ENCODE measurements around the gene MAPRE2.

The MAPRE2 gene

DNA sequence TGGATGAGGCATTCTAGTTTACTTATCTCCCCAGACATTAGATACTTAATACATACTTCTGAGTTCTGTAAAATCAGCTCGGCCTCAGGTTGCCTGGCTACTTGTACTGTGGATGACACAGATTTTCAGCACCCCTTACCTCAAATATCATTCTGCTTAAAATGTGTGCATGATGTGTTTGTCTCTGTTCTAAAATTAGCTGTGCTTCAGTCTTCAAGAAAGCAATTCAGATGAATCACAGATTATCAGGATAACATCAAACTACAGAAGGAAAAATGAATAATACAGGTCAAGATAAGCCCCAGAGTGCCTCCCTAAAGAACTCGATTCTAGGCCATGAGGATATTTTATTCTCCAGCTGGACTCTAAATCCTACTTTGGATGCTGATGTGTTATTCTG lies 21.3 kb upstream of the MAPRE2 start:
- Histone ChIP-seq H3K4me1 (ENCODE audit: control insufficient read depth, insufficient read depth, low read length) (peaks cover 11% of the 10 kb centered on the region), H3K4me3 (ENCODE audit: low read length) (no peak overlapping the region), H3K27me3 (replicated peaks; ENCODE audit: control insufficient read depth, insufficient read depth, low read length) (no peaks in the 10 kb centered on the region), H3K9ac (ENCODE audit: low read length) (no peak overlapping the region), H3K36me3 (ENCODE audit: control insufficient read depth, insufficient read depth, low read length, severe bottlenecking) (no peaks in the 10 kb centered on the region), H3K9me3 (ENCODE audit: control insufficient read depth, low read length) (no peaks in the 10 kb centered on the region)
- no peak for DNase-seq (ENCODE audit: low read depth)

DNA sequence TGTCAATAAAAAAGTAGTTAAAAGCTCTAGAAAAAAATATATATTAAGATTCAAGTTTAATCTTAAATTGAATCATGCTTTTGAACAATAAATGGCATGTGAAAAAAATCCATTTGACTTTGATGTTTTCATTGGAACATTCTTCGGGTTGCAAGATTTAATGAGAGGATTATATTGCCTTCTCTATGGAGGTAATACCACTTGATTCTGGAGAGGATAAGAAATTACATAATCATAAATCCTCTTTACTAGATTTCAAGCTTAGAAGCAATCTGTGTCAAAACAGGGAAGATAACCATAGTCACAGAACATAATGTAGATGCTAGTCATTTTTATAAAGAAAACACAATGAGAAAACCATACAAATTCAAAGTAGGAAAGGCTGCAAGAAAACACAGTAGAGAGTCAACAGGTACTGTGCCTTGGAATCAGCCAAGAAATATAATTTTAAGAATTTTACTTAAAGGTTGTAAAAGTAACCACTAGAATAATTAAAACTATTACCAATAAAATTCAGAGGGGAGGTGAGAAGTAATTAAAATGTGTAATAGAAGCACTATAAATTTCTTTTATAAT lies 18.7 kb upstream of the MAPRE2 start:
- peaks cover 29% of the 10 kb centered on the region for H3K4me1 ChIP-seq (ENCODE audit: control insufficient read depth, insufficient read depth, low read length)
- DNase-seq (ENCODE audit: low read depth): no peak
- H3K4me3 ChIP-seq (ENCODE audit: low read length): no peak overlapping the region
- H3K9ac ChIP-seq (ENCODE audit: low read length): no peak overlapping the region
- no peaks in the 10 kb centered on the region for H3K27me3 ChIP-seq (replicated peaks; ENCODE audit: control insufficient read depth, insufficient read depth, low read length)
- no peaks in the 10 kb centered on the region for H3K9me3 ChIP-seq (ENCODE audit: control insufficient read depth, low read length)
- H3K36me3 ChIP-seq (ENCODE audit: control insufficient read depth, insufficient read depth, low read length, severe bottlenecking): no peaks in the 10 kb centered on the region

DNA sequence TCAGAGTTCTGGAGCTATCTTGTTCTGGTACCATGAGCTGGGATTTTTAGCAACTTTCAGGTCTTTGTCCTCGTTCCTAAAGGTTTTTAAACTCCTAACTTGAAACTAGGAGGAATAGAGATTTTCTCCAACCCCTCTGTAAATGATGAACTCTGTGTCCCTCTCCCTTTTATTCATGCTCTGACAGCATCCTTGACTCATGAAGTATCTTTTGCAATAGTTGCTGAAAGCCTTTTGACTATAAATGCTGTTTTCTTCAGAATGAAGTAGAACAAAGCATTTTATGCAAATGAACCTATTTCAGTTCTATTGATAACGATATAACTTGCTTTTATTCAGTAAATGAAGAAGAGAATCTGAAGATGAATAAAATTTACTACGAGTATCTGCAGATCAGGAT lies 17.0 kb upstream of the MAPRE2 start:
- Histone ChIP-seq H3K9ac (ENCODE audit: low read length) (no peak overlapping the region), H3K4me1 (ENCODE audit: control insufficient read depth, insufficient read depth, low read length) (peaks cover 46% of the 10 kb centered on the region), H3K27me3 (replicated peaks; ENCODE audit: control insufficient read depth, insufficient read depth, low read length) (no peaks in the 10 kb centered on the region), H3K9me3 (ENCODE audit: control insufficient read depth, low read length) (no peaks in the 10 kb centered on the region), H3K4me3 (ENCODE audit: low read length) (no peak overlapping the region), H3K36me3 (ENCODE audit: control insufficient read depth, insufficient read depth, low read length, severe bottlenecking) (no peaks in the 10 kb centered on the region)
- DNase-seq (ENCODE audit: low read depth): no peak

DNA sequence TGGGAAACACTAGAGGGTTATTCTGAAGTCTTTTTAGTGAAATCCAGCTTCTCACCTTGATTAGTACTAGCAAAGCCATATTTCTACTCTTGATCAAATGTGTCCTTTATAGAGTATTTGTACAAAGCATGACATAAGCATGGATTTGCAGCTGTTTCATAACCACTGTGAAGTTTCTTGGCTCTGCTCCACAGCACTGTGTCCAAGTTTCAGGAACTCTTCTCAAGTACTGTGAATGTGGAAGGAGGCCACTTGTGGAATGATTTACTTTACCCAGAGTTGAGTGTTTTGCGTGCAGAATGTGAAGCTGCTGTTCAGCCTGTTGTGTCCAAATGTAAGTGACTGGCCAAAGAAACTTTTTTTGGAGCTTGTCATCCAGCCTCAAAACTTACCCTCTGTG lies 16.2 kb upstream of the MAPRE2 start:
- peak; percentile 91 for DNase-seq (ENCODE audit: low read depth)
- Histone ChIP-seq H3K9me3 (ENCODE audit: control insufficient read depth, low read length) (no peaks in the 10 kb centered on the region), H3K4me3 (ENCODE audit: low read length) (no peak overlapping the region), H3K36me3 (ENCODE audit: control insufficient read depth, insufficient read depth, low read length, severe bottlenecking) (no peaks in the 10 kb centered on the region), H3K4me1 (ENCODE audit: control insufficient read depth, insufficient read depth, low read length) (peaks cover 54% of the 10 kb centered on the region), H3K9ac (ENCODE audit: low read length) (peak overlapping the region; percentile 13), H3K27me3 (replicated peaks; ENCODE audit: control insufficient read depth, insufficient read depth, low read length) (no peaks in the 10 kb centered on the region)

DNA sequence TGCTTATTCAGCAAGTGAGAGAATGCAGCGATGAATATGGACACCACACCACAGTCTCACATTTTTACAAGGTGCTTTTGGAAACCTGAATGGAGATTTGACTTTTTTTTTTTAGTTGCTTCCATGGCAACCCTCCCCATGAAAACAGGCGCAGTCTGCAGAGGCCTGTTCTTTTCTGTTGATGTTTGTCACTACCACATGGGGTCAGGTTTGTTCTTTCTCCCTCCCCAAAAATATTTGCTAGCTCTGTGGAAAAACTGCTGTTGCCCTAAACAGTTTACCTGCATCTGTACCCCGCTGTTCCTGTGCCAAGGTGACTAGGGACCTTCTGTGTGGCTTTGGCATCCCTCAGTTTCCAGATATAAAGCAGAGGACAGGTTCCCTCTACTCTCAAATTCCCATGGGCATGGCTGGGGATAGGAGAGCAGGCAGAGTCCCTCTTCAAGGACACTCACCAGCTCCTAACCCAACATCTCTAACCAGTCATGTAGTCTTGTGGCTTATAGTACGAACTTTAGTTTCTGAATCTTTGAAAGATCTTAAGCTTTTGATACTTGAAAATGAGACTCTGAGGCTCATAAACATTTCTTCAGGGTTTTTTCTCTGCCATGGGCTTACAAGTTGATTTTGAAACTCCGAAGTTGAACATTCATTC lies 14.7 kb upstream of the MAPRE2 start:
- no peak overlapping the region for H3K9ac ChIP-seq (ENCODE audit: low read length)
- no peaks in the 10 kb centered on the region for H3K36me3 ChIP-seq (ENCODE audit: control insufficient read depth, insufficient read depth, low read length, severe bottlenecking)
- H3K27me3 ChIP-seq (replicated peaks; ENCODE audit: control insufficient read depth, insufficient read depth, low read length): no peaks in the 10 kb centered on the region
- DNase-seq (ENCODE audit: low read depth): no peak
- H3K4me1 ChIP-seq (ENCODE audit: control insufficient read depth, insufficient read depth, low read length): peaks cover 60% of the 10 kb centered on the region
- H3K4me3 ChIP-seq (ENCODE audit: low read length): no peak overlapping the region
- no peaks in the 10 kb centered on the region for H3K9me3 ChIP-seq (ENCODE audit: control insufficient read depth, low read length)

DNA sequence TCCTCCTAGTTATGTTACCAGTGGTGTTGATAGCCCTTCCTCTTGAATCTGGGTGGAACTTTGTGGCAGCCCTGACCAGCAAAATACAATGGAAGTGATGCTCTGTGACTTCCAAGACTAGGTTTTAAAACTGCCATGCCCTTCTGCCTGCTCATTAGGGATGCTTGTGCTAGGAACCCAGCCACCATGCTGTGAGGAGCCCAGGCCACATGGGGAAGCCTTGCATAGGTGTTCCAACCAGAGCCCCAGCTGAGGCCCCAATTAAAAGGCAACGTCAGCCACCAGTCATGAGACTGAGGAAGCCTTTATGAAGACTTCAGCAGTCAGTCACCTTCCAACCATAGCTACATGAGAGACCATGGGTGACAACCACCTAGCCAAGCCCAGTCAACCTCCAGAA lies 14.0 kb upstream of the MAPRE2 start:
- Histone ChIP-seq H3K9me3 (ENCODE audit: control insufficient read depth, low read length) (no peaks in the 10 kb centered on the region), H3K4me1 (ENCODE audit: control insufficient read depth, insufficient read depth, low read length) (peaks cover 64% of the 10 kb centered on the region), H3K9ac (ENCODE audit: low read length) (no peak overlapping the region), H3K4me3 (ENCODE audit: low read length) (no peak overlapping the region), H3K27me3 (replicated peaks; ENCODE audit: control insufficient read depth, insufficient read depth, low read length) (no peaks in the 10 kb centered on the region), H3K36me3 (ENCODE audit: control insufficient read depth, insufficient read depth, low read length, severe bottlenecking) (no peaks in the 10 kb centered on the region)
- no peak for DNase-seq (ENCODE audit: low read depth)

DNA sequence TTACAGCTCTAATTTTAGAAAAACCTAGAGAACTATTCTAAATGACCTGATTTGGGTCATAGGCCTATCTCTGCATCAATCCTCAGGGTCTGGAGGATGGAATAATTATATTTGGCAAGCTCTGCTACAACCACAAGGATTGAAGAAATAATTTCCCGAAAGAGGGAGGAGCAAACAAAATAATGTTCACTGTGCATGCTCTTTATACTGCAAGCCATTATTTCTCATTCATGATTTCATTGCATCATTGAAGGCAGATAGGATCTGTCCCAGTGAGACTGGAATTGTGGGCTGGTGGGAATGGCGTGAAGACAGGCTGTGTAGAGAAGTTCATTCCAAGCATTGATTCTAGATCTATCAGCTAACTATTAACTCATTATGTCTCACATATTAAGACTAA lies 12.7 kb upstream of the MAPRE2 start:
- Histone ChIP-seq H3K9ac (ENCODE audit: low read length) (peak overlapping the region; percentile 58), H3K27me3 (replicated peaks; ENCODE audit: control insufficient read depth, insufficient read depth, low read length) (no peaks in the 10 kb centered on the region), H3K4me3 (ENCODE audit: low read length) (peak overlapping the region; percentile 2), H3K4me1 (ENCODE audit: control insufficient read depth, insufficient read depth, low read length) (peaks cover 64% of the 10 kb centered on the region), H3K36me3 (ENCODE audit: control insufficient read depth, insufficient read depth, low read length, severe bottlenecking) (no peaks in the 10 kb centered on the region), H3K9me3 (ENCODE audit: control insufficient read depth, low read length) (no peaks in the 10 kb centered on the region)
- no peak for DNase-seq (ENCODE audit: low read depth)

DNA sequence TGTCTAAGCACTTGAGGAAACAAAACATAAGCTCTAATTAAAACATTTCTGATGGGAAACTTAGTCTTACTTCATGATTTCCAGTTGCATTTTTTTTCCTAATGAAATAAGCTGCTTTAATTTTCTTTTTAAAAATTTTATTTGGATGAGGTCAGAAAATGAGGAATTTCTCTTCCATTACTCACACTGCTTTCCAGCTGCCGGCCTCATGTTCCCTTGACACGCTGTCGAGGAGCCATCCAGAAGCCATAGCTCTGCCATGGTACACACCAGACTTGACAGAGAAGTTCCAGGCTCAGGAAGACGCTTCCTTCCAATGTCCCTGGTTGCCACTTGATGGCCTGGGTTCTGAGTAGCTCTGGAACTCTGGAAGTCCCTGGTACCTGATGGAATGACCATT lies 12.1 kb upstream of the MAPRE2 start:
- Histone ChIP-seq H3K4me3 (ENCODE audit: low read length) (peak overlapping the region; percentile 49), H3K9ac (ENCODE audit: low read length) (peak overlapping the region; percentile 58), H3K27me3 (replicated peaks; ENCODE audit: control insufficient read depth, insufficient read depth, low read length) (no peaks in the 10 kb centered on the region), H3K9me3 (ENCODE audit: control insufficient read depth, low read length) (no peaks in the 10 kb centered on the region), H3K4me1 (ENCODE audit: control insufficient read depth, insufficient read depth, low read length) (peaks cover 62% of the 10 kb centered on the region), H3K36me3 (ENCODE audit: control insufficient read depth, insufficient read depth, low read length, severe bottlenecking) (no peaks in the 10 kb centered on the region)
- DNase-seq (ENCODE audit: low read depth): no peak

DNA sequence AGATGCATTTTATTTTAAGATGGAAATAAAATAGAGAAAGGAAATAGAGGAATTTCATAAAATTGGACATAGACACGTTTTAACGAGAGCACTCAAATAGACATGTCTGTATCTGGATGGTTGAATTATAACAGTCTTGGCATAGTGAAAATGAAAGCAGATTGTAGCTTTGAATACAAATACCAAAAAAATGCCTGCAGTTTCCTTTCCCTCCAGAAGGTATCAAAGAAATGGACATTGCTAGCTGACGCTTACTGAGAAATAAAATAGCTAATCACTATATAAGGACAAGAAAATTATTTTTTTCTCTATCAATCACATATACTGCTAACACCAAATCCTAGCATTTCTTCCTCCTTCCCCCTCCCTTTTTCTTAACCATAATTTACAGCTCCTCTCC lies 11.4 kb upstream of the MAPRE2 start:
- H3K27me3 ChIP-seq (replicated peaks; ENCODE audit: control insufficient read depth, insufficient read depth, low read length): no peaks in the 10 kb centered on the region
- peak overlapping the region; percentile 0 for H3K9ac ChIP-seq (ENCODE audit: low read length)
- no peaks in the 10 kb centered on the region for H3K36me3 ChIP-seq (ENCODE audit: control insufficient read depth, insufficient read depth, low read length, severe bottlenecking)
- H3K9me3 ChIP-seq (ENCODE audit: control insufficient read depth, low read length): no peaks in the 10 kb centered on the region
- H3K4me1 ChIP-seq (ENCODE audit: control insufficient read depth, insufficient read depth, low read length): peaks cover 55% of the 10 kb centered on the region
- no peak for DNase-seq (ENCODE audit: low read depth)
- peak overlapping the region; percentile 49 for H3K4me3 ChIP-seq (ENCODE audit: low read length)

DNA sequence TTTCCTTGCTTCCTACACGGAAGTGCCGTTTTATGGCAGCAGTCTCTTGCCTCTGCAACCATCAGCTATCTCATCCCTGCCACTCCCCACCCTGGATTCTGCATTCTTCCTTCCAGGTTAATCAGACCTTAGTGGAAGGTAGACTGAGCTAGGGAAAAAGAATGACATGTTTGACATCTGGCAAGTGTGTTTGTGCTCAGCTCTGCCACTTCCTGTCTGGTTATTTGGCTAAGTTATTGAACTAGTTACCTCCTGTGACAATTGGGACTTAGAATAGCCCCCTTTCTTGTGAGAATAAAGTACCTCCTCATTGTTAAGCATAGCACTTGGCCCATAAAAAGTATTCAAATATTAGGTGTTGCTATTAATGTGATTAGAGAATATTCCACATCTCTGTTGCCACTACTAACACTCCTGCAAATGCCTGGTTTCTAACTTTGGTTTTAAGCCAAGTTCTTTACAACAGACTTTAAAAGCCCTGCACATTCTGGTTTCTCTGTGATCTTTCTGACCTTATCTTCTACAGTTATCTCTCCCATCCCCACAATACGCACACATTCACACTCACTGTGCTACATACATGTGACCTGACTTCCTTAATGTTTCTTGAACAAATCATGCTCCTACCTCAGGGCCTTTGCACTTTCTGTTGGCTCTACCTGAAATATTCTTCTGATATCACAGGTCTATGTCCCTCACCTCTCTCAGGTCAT lies 10.8 kb upstream of the MAPRE2 start:
- H3K9ac ChIP-seq (ENCODE audit: low read length): peak overlapping the region; percentile 0
- H3K27me3 ChIP-seq (replicated peaks; ENCODE audit: control insufficient read depth, insufficient read depth, low read length): no peaks in the 10 kb centered on the region
- DNase-seq (ENCODE audit: low read depth): no peak
- H3K4me1 ChIP-seq (ENCODE audit: control insufficient read depth, insufficient read depth, low read length): peaks cover 49% of the 10 kb centered on the region
- H3K36me3 ChIP-seq (ENCODE audit: control insufficient read depth, insufficient read depth, low read length, severe bottlenecking): no peaks in the 10 kb centered on the region
- H3K9me3 ChIP-seq (ENCODE audit: control insufficient read depth, low read length): no peaks in the 10 kb centered on the region
- H3K4me3 ChIP-seq (ENCODE audit: low read length): peak overlapping the region; percentile 49

DNA sequence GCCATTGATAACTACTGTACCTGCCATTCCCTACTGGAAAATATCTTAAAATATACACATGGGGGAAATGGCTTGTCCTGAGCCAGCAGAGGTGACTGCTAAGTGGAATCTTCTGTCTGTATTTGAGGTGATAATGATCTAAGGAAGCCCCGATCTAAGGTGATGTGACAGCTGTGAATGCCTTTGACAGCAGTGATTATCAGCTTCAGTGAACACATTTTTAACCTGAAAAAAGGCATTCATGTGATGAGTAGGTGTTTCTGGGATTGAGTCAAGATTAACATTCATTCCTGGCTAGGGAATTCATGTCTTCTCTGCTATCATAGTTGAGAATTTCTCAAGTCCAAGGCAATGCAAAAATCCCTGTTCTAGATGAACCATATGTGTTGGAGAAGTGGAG lies 9.1 kb upstream of the MAPRE2 start:
- Histone ChIP-seq H3K4me3 (ENCODE audit: low read length) (no peak overlapping the region), H3K27me3 (replicated peaks; ENCODE audit: control insufficient read depth, insufficient read depth, low read length) (no peaks in the 10 kb centered on the region), H3K4me1 (ENCODE audit: control insufficient read depth, insufficient read depth, low read length) (peaks cover 36% of the 10 kb centered on the region), H3K36me3 (ENCODE audit: control insufficient read depth, insufficient read depth, low read length, severe bottlenecking) (no peaks in the 10 kb centered on the region), H3K9ac (ENCODE audit: low read length) (no peak overlapping the region), H3K9me3 (ENCODE audit: control insufficient read depth, low read length) (no peaks in the 10 kb centered on the region)
- DNase-seq (ENCODE audit: low read depth): no peak
